ENCODE data around the gene SPDYE2.
"Not testable (repeated sequence)": the region's sequence is repeated elsewhere in the genome, so short reads cannot be mapped to it uniquely, and the experiment has no call there.

SPDYE2 gene

GRCh38 chr7:102550808-102551422, at the start of gene SPDYE2:
SPDYE2 (plus strand) TSS chr7:102551226; CDS start chr7:102553256, 2,030 bp downstream.
- H3K36me3 ChIP-seq; H3K27me3 ChIP-seq; H3K4me1 ChIP-seq (ENCODE audit: control insufficient read depth in 1 of 2, insufficient read depth in 1 of 2, low read depth in 1 of 2, low read length in 1 of 2); H3K9me3 ChIP-seq; H3K27ac ChIP-seq; H3K4me3 ChIP-seq (ENCODE audit: low read depth in 1 of 2, low read length in 1 of 2): not testable (repeated sequence)

DNA sequence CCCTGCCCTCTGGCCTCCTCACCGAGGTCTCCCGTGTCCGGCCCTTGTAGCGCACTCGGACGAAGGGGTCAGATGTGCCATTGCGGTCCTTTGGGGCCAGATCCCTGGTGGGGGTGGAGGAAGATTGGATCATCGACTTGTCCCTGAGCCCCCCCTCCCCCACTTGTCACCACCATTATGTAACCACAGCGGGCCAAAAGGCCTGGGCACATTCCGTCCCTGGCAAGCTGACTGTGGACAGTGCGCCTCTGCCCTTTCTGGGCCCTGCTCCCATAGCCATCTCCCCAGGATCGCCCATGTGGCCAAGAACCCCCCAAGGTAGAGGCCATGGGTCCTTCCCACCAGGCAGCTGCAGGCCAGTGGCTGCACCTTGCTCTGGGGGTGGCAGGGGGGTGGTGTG, 47.9 kb upstream of the SPDYE2 start:
- not testable (repeated sequence) for H3K4me3 ChIP-seq (ENCODE audit: low read depth in 1 of 2, low read length in 1 of 2); H3K9me3 ChIP-seq; H3K27ac ChIP-seq; H3K4me1 ChIP-seq (ENCODE audit: control insufficient read depth in 1 of 2, insufficient read depth in 1 of 2, low read depth in 1 of 2, low read length in 1 of 2); H3K27me3 ChIP-seq; H3K36me3 ChIP-seq

- H3K4me1 ChIP-seq (ENCODE audit: control insufficient read depth in 1 of 2, insufficient read depth in 1 of 2, low read depth in 1 of 2, low read length in 1 of 2); H3K4me3 ChIP-seq (ENCODE audit: low read depth in 1 of 2, low read length in 1 of 2); H3K27ac ChIP-seq; H3K9me3 ChIP-seq; H3K27me3 ChIP-seq; H3K36me3 ChIP-seq: not testable (repeated sequence)
Observed at GRCh38 chr7:102505298-102506185, 45.5 kb upstream of the SPDYE2 start.

DNA sequence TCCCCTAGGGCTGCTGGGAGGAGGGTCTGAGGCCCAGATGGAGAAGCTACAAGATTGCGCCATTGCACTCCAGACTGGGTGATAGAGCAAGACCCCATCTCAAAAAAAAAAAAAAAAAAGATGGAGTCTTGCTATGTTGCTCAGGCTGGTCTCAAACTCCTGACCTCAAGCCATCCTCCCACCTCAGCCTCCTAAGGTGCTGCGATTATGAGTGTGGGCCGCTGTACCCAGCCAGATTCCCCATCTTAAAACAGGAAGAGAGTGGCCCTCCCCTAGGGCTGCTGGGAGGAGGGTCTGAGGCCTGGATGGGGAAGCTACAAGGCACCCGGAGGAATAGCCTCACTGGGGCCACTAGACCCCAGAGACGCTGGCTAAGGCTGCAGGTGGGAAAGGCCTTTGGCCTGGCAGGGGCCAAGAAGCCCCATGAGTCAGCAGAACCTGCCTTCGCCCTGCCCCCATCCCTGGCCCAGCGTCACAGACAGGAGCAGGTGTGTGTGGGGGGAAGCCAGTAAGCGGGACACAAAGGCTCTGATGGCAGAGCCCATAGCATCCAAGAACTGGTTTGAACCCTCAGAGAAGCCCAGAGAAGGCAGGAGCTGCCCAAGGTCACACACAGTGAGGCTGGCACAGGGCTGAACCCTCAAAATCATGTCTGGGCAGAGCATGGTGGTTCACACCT, 43.5 kb upstream of the SPDYE2 start:
- not testable (repeated sequence) for H3K36me3 ChIP-seq; H3K4me3 ChIP-seq (ENCODE audit: low read depth in 1 of 2, low read length in 1 of 2); H3K27me3 ChIP-seq; H3K9me3 ChIP-seq; H3K4me1 ChIP-seq (ENCODE audit: control insufficient read depth in 1 of 2, insufficient read depth in 1 of 2, low read depth in 1 of 2, low read length in 1 of 2); H3K27ac ChIP-seq

GRCh38 chr7:102510575-102510974, 40.5 kb upstream of the SPDYE2 start:
- not testable (repeated sequence) for H3K9me3 ChIP-seq; H3K27me3 ChIP-seq; H3K4me3 ChIP-seq (ENCODE audit: low read depth in 1 of 2, low read length in 1 of 2); H3K36me3 ChIP-seq; H3K27ac ChIP-seq; H3K4me1 ChIP-seq (ENCODE audit: control insufficient read depth in 1 of 2, insufficient read depth in 1 of 2, low read depth in 1 of 2, low read length in 1 of 2)

GRCh38 chr7:102511860-102512522, 39.0 kb upstream of the SPDYE2 start:
- H3K9me3 ChIP-seq; H3K27me3 ChIP-seq; H3K36me3 ChIP-seq; H3K27ac ChIP-seq; H3K4me1 ChIP-seq (ENCODE audit: control insufficient read depth in 1 of 2, insufficient read depth in 1 of 2, low read depth in 1 of 2, low read length in 1 of 2); H3K4me3 ChIP-seq (ENCODE audit: low read depth in 1 of 2, low read length in 1 of 2): not testable (repeated sequence)

DNA sequence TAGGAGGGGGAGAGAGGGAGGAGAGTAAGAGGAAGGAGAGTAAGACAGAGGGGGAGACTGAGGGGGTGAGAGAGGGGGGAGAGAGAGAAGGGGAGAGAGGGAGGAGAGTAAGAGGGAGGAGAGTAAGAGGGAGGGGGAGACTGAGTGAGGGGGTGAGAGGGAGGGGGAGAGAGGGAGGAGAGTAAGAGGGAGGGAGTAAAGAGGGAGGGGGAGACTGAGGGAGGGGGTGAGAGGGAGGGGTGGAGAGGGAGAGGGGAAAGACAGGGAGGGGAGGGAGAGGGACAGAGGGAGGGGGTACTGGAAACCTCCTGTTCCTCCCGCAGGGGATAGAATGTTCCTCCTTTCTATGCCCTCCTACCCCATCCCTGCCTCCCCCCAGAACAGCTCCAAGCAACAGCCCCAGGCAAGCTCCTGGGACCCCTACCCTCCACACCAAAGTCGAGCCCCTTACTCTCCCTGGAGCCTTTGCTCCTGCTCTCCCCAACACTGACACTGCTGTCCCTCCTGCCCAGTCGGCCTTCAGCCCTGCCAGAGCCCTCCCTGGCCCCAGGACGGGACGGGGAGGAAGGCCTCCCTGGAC, 38.3 kb upstream of the SPDYE2 start:
- H3K27ac ChIP-seq; H3K9me3 ChIP-seq; H3K4me1 ChIP-seq (ENCODE audit: control insufficient read depth in 1 of 2, insufficient read depth in 1 of 2, low read depth in 1 of 2, low read length in 1 of 2); H3K4me3 ChIP-seq (ENCODE audit: low read depth in 1 of 2, low read length in 1 of 2); H3K27me3 ChIP-seq; H3K36me3 ChIP-seq: not testable (repeated sequence)

DNA sequence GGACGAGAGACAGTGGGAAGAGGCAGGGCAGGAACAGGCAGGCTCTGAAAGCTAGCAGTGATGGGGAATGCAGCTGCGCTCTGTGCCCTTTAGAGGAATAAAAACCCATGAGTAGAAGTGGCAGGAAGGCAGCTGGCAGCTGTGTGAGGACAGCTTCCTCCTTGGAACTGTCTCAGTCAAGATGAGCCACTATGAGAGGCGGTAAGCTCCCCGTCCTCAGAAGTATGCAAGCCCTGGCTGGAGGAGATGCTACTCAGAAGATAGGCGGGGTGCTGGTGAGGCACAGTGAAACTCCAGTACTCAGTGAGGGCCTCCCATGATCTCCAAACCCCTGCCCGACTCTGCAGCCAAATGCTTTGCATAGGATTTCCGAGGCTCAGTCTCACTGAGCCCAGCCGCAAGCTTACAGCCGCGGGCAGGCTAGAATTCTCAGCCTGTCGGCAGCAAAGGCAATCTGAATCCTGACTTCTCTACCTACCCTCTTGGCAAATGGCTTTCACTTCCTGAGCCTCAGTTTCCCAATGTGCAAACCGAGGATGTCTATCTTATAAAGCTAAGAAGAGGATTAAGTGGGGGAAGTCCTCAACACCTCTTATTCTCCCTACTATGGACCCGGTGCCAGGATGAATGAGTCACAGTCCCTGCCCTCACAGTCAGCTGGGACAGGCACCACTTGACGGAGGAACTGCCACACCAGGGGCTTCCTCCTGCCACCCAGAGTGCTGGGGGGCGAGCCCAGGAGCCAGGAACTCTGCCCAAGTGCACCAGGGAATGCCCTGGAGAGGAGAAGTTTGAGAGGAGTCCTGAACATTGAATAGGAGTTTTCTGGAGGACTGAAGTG, 35.9 kb upstream of the SPDYE2 start:
- not testable (repeated sequence) for H3K4me1 ChIP-seq (ENCODE audit: control insufficient read depth in 1 of 2, insufficient read depth in 1 of 2, low read depth in 1 of 2, low read length in 1 of 2); H3K9me3 ChIP-seq; H3K27me3 ChIP-seq; H3K27ac ChIP-seq; H3K4me3 ChIP-seq (ENCODE audit: low read depth in 1 of 2, low read length in 1 of 2); H3K36me3 ChIP-seq

DNA sequence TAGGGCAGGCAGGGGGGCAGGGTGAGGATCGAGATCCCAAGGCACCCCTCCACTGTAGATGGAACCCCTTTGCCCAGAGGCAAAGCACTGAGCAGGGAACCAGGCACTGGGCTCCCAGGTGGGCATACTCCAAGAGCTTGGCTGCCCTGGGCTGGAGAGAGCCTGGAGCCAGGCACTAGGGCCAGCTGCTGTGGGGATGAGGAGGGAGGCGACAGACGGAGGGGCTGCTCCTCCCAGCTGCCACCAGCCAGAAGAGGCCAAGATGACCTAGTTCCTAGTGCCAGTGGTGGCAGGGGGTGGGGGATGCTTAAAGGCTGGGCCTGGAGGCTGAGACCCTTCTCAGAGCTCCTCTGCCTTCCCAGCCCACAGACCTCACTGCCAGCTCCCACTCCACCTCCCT, 35.1 kb upstream of the SPDYE2 start:
- H3K27ac ChIP-seq; H3K27me3 ChIP-seq; H3K4me1 ChIP-seq (ENCODE audit: control insufficient read depth in 1 of 2, insufficient read depth in 1 of 2, low read depth in 1 of 2, low read length in 1 of 2); H3K4me3 ChIP-seq (ENCODE audit: low read depth in 1 of 2, low read length in 1 of 2); H3K9me3 ChIP-seq; H3K36me3 ChIP-seq: not testable (repeated sequence)

- not testable (repeated sequence) for H3K9me3 ChIP-seq
Observed at GRCh38 chr7:102516951-102517350, 34.1 kb upstream of the SPDYE2 start.

GRCh38 chr7:102517550-102518147, 33.4 kb upstream of the SPDYE2 start, which contains the start of gene RASA4B:
RASA4B (minus strand) TSS chr7:102517777; CDS start chr7:102517710, 67 bp downstream.
- H3K9me3 ChIP-seq; H3K27me3 ChIP-seq; H3K36me3 ChIP-seq; H3K4me1 ChIP-seq (ENCODE audit: control insufficient read depth in 1 of 2, insufficient read depth in 1 of 2, low read depth in 1 of 2, low read length in 1 of 2); H3K27ac ChIP-seq; H3K4me3 ChIP-seq (ENCODE audit: low read depth in 1 of 2, low read length in 1 of 2): not testable (repeated sequence)

More at GRCh38 chr7:102516951-102517350, 34.1 kb upstream of the SPDYE2 start:
- H3K27ac ChIP-seq; H3K36me3 ChIP-seq; H3K27me3 ChIP-seq; H3K4me1 ChIP-seq (ENCODE audit: control insufficient read depth in 1 of 2, insufficient read depth in 1 of 2, low read depth in 1 of 2, low read length in 1 of 2); H3K4me3 ChIP-seq (ENCODE audit: low read depth in 1 of 2, low read length in 1 of 2): not testable (repeated sequence)

DNA sequence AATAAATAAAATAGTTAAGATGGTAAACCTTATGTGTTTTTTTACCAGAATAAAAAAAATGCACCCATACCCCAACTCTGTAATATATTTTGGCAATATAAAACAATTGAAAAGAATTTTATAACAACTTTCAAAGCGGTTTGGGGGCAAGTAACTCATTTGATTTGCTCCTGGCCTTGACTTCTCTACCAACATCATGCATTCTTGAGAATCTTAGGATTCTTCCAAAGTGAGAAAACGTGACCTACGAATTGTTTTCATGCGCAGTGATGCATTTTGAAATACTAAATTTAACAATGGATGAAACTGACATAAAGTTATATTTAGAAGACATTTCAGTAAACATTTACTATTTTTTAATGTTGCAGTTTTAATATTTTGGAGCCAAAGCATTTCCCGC, 30.2 kb upstream of the SPDYE2 start:
- H3K36me3 ChIP-seq; H3K27ac ChIP-seq; H3K4me1 ChIP-seq (ENCODE audit: control insufficient read depth in 1 of 2, insufficient read depth in 1 of 2, low read depth in 1 of 2, low read length in 1 of 2); H3K27me3 ChIP-seq; H3K9me3 ChIP-seq; H3K4me3 ChIP-seq (ENCODE audit: low read depth in 1 of 2, low read length in 1 of 2): not testable (repeated sequence)

Measured in neutrophil (primary cell).